Measurements from ENCODE around the gene C11orf58. TPM values are rescaled to one million over a fixed set of nuclear protein-coding genes. Genes with fewer than 3 reads are reported as not detected.

Gene C11orf58
- total RNA-seq, 2 donors from 2014 or later, result 70.1 to 72.3 TPM

GRCh38 chr11:16767957-16768356 lies 29.5 kb downstream of the C11orf58 start:
- Histone ChIP-seq H3K9me3 (no peaks in the 10 kb centered on the region), H3K27ac (no peak overlapping the region), H3K9ac (ENCODE audit: low read depth in 2 of 2, low read length in 2 of 2) (no peak overlapping the region), H3K4me3 (no peak overlapping the region), H3K4me1 (no peaks in the 10 kb centered on the region), H3K36me3 (no peaks in the 10 kb centered on the region), H3K27me3 (no peaks in the 10 kb centered on the region)
- TF ChIP-seq, protein P1, sequence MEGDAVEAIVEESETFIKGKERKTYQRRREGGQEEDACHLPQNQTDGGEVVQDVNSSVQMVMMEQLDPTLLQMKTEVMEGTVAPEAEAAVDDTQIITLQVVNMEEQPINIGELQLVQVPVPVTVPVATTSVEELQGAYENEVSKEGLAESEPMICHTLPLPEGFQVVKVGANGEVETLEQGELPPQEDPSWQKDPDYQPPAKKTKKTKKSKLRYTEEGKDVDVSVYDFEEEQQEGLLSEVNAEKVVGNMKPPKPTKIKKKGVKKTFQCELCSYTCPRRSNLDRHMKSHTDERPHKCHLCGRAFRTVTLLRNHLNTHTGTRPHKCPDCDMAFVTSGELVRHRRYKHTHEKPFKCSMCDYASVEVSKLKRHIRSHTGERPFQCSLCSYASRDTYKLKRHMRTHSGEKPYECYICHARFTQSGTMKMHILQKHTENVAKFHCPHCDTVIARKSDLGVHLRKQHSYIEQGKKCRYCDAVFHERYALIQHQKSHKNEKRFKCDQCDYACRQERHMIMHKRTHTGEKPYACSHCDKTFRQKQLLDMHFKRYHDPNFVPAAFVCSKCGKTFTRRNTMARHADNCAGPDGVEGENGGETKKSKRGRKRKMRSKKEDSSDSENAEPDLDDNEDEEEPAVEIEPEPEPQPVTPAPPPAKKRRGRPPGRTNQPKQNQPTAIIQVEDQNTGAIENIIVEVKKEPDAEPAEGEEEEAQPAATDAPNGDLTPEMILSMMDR (IDR thresholded peaks at IDR 0.05), result no peak
- DNase-seq, result no peak
- intact Hi-C loops (cut with DNase I), result no loop called here

DNA sequence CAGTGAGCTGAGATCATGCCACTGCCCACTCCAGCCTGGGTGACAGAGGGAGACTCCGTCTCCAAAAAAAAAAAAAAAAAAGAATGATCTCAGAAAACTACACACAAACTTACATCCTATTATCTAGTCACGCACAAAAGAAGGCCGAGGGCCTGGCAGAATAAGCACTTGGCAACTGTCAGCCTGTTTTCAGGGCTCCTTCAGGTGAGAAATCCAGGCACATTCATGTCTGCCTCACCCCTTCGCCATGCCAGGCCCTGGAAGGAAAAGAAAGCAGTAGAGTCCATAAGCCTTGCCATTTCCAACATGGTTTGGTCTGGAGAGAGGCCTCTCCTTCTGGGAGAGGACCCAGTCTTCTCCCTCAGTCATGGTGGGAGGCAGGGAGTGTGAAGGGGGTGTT lies 30.9 kb downstream of the C11orf58 start:
- no peak for DNase-seq
- TF ChIP-seq, protein P1 (IDR thresholded peaks at IDR 0.05), result no peak

DNA sequence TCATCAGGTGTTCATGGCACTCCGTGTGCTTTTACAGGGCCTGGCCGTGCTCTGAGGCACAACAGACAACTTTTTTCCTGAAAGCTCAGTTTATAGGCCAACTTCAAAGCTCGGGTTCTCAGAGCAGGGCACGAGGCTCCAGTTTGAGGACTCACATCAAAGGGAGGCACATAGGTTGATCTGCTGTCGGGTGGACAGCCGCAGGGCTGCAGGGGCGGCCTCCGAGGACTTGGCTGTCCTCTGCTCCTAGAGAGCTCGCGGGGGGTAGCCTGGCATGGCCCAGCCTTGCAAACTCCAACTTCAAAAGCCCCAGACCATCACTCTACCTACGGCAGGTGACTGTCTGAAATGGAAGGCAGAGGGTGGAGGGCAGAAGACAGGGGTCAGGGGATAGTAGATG lies 31.6 kb downstream of the C11orf58 start:
- Histone ChIP-seq H3K4me3 (no peak overlapping the region), H3K9ac (ENCODE audit: low read depth in 2 of 2, low read length in 2 of 2) (no peak overlapping the region), H3K9me3 (no peaks in the 10 kb centered on the region), H3K27ac (no peak overlapping the region), H3K36me3 (no peaks in the 10 kb centered on the region), H3K4me1 (no peaks in the 10 kb centered on the region), H3K27me3 (no peaks in the 10 kb centered on the region)
- DNase-seq, result no peak
- intact Hi-C loops (cut with DNase I), result no loop called here
- TF ChIP-seq, protein P1 (IDR thresholded peaks at IDR 0.05), result no peak

More for the DNA sequence above, 30.9 kb downstream of the C11orf58 start:
- H3K9me3 ChIP-seq, result no peaks in the 10 kb centered on the region
- H3K27ac ChIP-seq, result no peak overlapping the region
- no peaks in the 10 kb centered on the region for H3K36me3 ChIP-seq
- no peaks in the 10 kb centered on the region for H3K27me3 ChIP-seq
- H3K4me3 ChIP-seq, result no peak overlapping the region
- no peaks in the 10 kb centered on the region for H3K4me1 ChIP-seq
- H3K9ac ChIP-seq (ENCODE audit: low read depth in 2 of 2, low read length in 2 of 2), result no peak overlapping the region
- intact Hi-C loops (cut with DNase I), result no loop called here

DNA sequence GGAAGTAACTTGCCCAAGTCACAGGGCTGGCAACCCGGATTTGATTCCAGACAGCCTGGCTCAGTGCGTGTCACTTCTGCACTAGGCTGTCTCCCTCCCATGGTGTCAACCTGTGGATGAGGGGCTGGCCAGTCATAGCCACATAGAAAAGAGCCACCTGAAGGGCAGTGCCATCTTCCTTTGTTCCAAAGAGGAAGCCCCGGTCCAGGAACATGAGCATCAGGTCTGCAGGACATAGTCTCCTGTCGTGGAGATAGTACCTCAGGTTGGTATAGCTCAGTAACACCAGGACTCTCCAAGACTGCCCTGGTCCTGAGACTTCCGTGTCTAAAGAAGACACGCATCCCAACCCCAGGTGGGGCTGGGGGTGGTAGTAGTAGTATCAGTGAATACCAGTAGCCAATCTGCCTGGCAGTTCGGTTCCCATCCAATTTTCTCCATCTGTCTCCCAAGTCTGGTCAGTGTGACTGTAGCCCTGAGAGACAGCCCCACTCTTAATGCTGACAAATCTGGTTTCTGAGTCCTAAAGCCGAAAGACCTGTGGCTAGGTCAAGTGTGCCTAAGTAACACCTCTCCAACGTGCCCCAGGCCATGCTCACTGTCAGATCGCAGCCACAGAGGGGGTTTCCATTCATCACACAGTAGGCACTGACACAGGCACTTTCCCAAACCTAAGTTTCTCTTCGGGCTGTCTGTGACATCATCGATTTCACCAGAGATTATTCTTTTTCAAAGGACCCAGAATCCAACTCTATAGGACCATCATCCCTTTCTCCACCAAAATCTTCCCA lies 33.1 kb downstream of the C11orf58 start:
- Histone ChIP-seq H3K27me3 (no peaks in the 10 kb centered on the region), H3K9me3 (no peaks in the 10 kb centered on the region), H3K4me1 (no peaks in the 10 kb centered on the region), H3K27ac (no peak overlapping the region), H3K4me3 (no peak overlapping the region), H3K36me3 (no peaks in the 10 kb centered on the region), H3K9ac (ENCODE audit: low read depth in 2 of 2, low read length in 2 of 2) (no peak overlapping the region)
- intact Hi-C loops (cut with DNase I), result no loop called here
- no peak for DNase-seq
- TF ChIP-seq, protein P1 (IDR thresholded peaks at IDR 0.05), result no peak

GRCh38 chr11:16772141-16772512 lies 33.7 kb downstream of the C11orf58 start:
- no peaks in the 10 kb centered on the region for H3K36me3 ChIP-seq
- H3K9me3 ChIP-seq, result no peaks in the 10 kb centered on the region
- H3K9ac ChIP-seq (ENCODE audit: low read depth in 2 of 2, low read length in 2 of 2), result no peak overlapping the region
- intact Hi-C loops (cut with DNase I), result no loop called here
- TF ChIP-seq, protein P1 (IDR thresholded peaks at IDR 0.05), result no peak
- H3K4me1 ChIP-seq, result no peaks in the 10 kb centered on the region
- DNase-seq, result no peak
- no peak overlapping the region for H3K27ac ChIP-seq
- H3K27me3 ChIP-seq, result no peaks in the 10 kb centered on the region
- no peak overlapping the region for H3K4me3 ChIP-seq
